NCI-H1092 treated with DMSO at 0.1 percent for 48 hours (cell line): Measurements from ENCODE around the gene SORL1.

Experiments used
- DNase-seq: peaks from one replicate; lab custom pipeline; 2025; lab: John Stamatoyannopoulos, UW

Gene SORL1

DNA sequence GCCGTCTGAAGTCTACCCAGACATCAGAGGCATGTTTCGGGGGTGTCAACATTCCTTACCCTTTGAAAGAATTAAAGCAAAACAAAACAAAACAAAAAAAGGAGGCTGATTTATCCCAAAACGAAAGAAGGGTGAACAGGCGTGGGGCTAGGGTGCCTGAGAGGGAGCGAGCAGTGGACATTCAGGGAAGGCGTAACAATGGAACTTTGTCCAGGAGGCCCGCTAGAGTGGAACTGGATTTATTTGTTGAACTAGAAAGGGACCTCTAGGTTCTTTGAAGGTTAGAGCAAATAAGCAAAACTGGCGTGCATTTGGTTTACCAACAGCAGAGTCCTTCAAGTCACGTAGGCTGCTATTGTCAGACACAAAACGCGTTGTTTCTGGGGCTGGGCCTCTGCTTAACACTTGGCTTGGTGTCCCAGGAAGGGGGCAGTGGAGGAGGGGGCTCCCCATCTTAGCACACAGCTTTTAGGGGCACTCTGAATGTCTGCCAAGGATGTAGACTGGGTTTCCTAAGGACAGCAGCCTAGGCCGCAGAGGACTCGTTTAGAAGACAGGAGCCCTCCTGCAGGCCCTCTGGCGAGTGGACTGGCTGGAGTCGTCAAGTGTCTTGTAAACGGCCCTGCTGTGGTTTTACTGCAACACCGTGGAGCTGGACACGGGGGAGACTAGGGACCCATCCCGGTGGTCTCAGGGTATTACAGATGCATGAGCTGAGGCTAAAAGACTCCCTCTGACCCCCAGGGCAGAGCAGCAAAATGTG lies 204.4 kb downstream of the SORL1 start:
- DNase-seq, result peak; percentile 69

DNA sequence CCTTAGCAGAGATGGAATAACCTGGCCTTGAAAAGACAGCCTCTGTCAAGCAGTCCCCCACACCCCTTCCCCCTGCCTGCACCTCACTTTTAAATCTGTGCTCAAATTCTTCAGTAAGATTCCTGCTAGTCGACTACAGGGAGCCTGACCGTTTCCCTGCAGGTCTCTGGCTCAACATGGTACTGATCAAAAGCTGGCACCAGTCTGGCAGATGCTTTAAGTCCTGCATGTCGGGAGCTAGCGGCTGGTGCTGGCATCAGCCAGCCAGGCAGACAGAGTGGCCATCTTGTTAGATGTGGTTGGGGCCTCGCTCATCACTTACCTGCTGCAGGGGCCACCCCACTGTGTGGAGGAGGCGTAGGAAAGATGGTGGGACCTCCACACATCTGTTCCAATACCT lies 205.0 kb downstream of the SORL1 start:
- DNase-seq, result no peak

DNA sequence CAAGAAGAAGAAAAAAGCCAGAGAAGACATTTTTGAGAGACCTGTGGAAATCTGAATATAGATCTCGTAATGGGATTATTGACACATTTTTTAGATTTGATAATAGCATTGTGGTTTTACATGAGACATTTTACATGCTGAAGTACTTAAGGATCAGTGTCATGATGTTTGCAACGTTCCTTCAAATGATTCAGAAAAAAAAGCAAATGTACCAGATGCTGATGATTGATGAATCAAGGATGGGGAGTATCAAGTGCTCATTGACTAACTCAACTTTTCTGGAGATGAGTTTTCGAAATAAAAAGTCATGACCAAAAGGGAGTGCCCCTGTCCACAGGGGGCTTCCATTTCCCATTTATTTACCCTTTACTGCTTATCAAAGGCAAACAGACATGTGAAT lies 207.7 kb downstream of the SORL1 start:
- DNase-seq, result no peak

DNA sequence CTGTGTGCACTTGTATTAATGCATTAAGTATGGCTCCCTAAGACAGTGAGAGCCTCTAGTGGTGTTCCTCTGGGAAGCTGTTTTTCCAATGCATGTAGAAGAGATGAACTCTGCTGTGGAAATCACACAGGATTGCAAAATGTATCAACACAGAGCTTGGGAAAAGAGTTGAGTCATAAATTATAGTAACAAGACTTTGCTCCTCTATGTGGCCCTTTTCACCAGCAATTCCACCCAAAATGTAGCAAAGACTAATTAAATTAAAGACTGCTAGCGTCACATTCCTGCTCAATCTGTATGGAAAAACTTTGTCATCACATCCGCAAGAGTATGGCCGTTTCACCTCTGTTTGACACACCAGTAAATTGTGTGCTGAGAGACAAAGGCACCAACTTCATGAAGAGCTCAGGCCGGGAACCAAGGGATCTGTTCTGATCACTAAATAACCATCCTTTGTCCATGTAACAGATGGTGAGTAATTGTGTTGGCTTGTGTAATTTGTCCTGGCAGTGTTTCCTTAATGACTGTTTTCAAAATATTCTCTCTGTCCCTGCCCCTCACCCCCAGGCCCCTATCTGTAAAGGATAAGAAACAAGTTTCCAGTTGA lies 209.9 kb downstream of the SORL1 start:
- peak; percentile 45 for DNase-seq

DNA sequence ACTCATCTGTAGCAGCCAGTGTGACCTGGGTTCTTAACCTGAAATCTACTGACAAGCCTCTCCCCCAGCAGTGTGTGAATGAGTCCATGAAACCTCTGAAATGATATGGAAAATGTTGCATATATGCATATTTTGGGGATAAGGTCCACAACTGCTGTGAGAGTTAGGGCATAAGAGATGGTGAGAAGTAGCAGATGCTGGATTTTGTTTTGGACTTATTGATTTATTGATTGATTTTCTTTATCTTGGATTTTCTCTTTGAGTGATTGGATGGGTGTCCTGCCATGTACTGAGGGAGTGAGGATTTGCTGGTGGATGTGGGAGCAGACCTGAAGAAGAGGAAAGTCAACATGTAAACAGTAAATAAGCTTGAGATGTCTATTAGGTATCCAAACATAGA lies 212.0 kb downstream of the SORL1 start:
- DNase-seq, result no peak

DNA sequence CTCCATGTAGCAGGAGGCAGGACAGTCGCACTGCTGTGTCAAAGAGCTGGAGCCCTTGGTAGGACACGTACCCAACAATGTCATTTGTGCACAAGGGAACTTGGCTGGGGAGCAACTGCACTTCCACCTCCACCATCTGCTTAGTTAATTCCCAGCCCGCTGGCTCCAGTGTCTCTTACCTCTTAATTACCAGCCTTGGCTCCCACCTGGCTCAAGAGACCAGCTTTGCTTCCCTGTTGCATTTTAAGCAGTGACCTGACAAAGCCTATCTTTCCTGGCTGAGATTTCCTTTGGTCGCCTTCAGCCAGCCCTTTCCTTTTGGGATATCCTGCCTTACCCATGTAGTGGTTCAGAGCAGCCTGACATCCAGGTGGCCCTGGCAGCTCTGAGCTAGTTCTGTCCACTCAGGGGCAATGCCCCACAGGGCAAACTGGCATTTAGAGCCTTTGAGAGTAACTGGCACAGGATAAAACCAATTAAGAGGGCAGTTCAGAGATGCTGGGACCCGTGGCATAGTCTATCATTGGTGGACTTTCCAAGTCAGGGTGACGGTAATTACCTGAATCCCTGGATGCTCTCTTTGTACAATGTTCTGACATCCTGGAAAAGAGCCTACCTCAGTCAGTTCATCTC lies 213.2 kb downstream of the SORL1 start:
- peak; percentile 59 for DNase-seq

DNA sequence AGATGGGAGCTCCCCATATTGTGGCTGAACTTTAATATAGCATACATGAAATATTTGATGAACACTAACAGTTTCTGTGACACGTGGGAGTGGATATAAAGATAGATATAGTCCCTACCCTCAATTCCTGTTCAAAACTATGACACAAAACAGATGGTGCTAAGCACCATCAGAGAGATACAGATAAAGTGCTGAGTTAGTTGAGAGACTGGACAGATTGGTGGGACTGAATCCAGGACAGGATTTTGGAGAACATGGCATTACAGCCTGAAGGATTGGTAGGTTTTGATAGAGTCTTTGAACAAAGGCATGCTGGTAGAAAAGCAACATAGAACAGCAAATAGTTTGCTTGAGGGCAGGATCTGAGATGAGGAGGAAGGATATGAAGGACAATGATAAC lies 215.7 kb downstream of the SORL1 start:
- DNase-seq, result no peak

DNA sequence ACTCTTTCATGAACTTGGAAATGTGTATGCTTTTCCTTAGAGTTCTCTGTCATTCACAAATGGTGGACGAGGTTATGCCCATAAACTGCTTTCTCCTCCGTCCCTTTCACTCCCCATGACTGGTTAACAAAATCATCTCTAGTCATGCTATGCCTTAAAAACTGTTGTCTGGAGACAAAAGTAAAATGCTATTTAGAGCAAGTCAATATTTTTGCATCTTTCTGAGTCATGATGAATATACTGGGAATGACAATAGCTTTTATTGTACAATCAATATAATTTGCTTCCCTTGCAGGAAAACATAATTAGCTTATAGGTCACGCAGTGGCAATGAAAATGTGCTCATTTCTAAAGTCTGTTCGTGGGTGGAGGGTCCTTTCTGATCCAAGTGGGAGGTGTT lies 217.3 kb downstream of the SORL1 start:
- peak; percentile 47 for DNase-seq

DNA sequence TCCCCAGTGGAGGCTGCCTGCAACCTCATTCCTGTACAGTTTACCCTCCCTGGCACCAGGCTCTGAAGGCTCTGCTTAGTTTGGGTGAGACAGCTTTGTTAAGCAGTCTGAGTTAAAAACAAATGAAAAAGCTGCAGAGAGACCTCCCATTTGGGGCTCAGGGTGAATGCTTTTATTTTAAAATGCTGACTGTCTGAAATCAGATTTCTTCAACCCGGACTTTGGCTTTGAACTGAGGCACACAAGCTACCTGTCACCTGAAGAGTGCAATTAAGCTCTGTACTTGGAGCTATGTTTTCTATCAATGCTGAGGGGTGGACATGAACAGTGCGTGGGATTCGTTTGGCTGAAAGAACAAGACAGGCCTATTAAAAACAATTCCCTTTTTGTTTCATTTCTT lies 218.2 kb downstream of the SORL1 start:
- peak; percentile 60 for DNase-seq

DNA sequence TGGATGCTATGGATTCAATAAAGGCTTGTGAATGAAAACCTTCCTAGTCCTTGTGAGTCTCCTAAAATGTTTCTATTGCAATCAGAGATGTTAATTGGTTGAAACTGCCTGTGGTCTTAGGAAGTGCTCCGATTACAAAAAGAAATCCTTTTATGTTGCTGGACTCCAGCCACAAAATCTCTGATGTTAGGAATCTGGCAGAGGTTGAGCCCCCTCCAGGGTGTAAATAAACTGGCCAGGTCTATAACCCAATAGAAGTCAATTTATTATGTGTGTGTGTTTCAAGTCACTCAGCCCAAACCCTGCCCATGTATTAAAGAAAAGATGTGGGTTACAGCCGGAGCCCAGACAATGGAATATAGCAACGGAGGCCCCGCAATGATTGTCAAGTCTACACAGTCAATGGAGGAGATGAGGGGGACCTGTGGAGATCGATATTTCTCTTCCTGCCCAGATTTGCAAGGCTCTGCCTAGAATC lies 218.7 kb downstream of the SORL1 start:
- DNase-seq, result peak; percentile 99

DNA sequence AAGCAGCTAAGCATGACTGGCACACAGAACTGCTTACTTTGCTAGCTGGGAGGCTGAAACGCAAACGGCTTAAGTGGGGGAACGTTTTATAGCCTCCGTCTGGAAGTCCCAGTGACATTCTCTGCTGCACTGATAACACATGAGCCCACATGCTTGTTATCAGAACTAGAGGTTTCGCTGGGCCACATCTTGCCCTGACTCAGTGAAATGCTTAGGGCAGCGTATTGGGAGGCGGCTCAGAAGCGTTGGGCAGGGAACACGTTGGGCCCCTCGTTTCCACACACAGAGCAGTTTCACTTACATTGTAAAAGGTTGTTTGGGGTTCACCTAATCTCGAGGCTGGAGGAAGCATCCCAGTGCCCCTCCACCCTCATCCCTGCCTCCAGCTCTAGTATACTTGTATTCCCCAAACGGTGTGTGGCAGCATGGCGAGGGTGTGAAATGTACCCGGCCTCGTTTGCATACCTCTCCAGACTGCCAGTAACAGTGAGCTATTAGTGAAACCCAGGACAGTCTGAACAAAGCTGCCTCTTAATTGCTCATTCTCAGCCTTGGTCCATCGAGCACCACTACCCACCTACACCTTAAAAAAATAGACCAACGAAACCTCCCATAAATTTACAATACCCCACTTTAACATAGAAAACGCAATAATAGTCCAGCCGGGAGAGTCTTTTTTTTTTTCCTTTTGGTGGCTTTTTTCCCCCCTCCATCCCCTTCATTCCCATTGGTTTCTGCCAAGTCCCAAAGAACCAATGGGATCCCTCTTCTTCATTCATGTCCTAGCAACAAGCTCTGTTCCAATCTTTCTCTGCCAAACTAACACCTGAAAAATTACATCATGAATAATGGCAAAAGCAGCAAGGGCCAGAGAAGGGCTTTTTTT lies 219.4 kb downstream of the SORL1 start:
- peak; percentile 98 for DNase-seq

DNA sequence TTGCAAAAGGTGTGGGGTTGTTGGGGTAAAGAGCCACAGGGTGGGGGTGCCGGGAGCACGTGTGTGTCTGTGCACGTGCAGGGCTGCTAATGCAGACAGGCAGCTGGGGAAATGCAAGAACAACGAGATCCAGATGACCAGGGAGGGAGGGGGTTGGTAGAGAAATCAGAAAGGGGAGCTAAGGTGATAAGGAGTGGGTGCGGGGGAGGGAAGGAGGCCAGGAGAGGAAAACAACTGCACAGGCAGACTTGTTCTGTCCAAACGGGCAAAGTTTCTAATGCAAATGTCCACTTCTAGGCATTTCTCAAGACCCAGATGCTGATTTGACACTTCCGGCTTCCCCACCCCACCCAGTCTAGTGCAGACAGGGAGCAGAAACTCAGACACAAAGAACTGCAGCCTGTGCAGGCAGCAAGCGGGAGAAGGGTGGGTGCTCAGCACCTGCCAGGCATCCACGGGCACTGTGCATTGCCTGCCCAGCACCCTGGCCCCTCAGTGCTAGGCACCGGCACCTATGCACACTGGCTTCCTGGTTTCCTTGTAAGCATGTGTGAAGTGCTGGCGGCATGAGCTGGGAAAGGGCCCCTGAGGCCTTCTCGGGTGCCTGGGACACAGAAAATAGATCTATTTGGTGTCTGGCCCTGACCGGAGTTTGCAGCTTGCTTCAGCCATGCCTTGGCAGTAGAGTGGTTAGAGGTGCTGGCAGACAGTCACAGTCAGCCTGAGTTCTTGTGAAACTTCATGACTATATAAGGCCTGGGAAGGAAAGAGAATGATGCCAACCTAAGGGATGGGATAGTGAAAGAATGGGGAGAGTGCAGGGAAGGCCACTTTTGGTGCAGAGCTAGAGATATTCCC lies 220.7 kb downstream of the SORL1 start:
- DNase-seq, result peak; percentile 54

DNA sequence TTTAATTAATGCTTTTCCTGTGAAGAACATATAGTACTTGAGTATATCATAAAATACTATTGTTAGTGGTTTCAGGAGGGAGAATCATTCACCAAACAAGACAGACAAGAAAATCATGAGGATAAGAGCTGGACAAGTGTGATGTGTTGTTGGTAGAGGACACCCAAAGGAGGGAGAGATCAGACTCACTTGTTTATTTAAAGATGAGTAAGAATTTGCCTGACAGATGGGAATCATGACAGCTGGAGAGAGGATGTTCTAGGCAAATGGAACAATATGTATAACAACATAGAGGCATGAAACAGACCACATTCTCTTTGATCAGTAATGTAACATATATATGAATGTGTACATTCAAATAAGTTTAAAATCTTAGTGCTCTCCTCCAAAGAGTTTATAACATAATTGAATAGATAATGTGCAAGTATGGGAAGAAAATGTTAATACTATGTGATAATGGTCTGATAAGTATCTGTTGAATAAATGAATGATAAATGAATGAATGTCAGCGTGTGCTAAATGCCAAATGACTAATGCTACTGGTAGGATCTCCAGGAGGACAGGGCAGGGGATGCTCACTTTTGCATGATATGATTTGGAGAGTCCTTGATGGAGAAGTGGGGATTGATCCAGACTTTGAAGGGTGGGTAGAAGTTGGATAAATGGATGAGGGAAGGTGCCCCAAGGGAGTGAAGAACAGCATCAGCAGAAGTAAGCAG lies 229.6 kb downstream of the SORL1 start:
- DNase-seq, result no peak
